ENCODE measurements around the gene AGAP1. TPM values are rescaled to one million over a fixed set of nuclear protein-coding genes. Genes with fewer than 3 reads are reported as not detected.

Gene AGAP1
- total and polyA plus RNA-seq, 2 donors from 2014 or later, result 8.1 to 44.5 TPM

GRCh38 chr2:235740821-235741220 lies 247.0 kb downstream of the AGAP1 start:
- FAIRE-seq (no peak), DNase-seq (no peak)
- peaks cover 0 to 6% (median 4%) of the 10 kb centered on the region in 3 donors for H3K36me3 ChIP-seq (ENCODE audit: control insufficient read depth in 2 of 3, insufficient read depth in 3 of 3, low read length in 3 of 3)
- no peaks in the 10 kb centered on the region for H3K9me3 ChIP-seq (ENCODE audit: control insufficient read depth in 2 of 3, insufficient read depth in 1 of 3, low read length in 3 of 3)
- no peaks in the 10 kb centered on the region for H3K4me1 ChIP-seq (ENCODE audit: control insufficient read depth in 2 of 3, insufficient read depth in 2 of 3, low read depth in 1 of 3, low read length in 3 of 3)
- H3K27me3 ChIP-seq (ENCODE audit: control insufficient read depth, insufficient read depth, low read length), result no peaks in the 10 kb centered on the region
- intact Hi-C loops (cut with DNase I), result loop anchor here (10.0 kb wide), 1 partner anchor 146 kb away; no protein-coding TSS in a partner anchor
- no peak overlapping the region for H3K27ac ChIP-seq (ENCODE audit: low read depth in 2 of 2, low read length in 2 of 2)
- TF ChIP-seq, protein P1, sequence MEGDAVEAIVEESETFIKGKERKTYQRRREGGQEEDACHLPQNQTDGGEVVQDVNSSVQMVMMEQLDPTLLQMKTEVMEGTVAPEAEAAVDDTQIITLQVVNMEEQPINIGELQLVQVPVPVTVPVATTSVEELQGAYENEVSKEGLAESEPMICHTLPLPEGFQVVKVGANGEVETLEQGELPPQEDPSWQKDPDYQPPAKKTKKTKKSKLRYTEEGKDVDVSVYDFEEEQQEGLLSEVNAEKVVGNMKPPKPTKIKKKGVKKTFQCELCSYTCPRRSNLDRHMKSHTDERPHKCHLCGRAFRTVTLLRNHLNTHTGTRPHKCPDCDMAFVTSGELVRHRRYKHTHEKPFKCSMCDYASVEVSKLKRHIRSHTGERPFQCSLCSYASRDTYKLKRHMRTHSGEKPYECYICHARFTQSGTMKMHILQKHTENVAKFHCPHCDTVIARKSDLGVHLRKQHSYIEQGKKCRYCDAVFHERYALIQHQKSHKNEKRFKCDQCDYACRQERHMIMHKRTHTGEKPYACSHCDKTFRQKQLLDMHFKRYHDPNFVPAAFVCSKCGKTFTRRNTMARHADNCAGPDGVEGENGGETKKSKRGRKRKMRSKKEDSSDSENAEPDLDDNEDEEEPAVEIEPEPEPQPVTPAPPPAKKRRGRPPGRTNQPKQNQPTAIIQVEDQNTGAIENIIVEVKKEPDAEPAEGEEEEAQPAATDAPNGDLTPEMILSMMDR (IDR thresholded peaks at IDR 0.05; ENCODE audit: borderline replicate concordance, extremely low read depth, insufficient read depth), result no peak
- H3K9ac ChIP-seq (ENCODE audit: low read length in 3 of 3), result no peak overlapping the region
- no peak overlapping the region for H3K4me3 ChIP-seq (ENCODE audit: low read length in 3 of 3)

DNA sequence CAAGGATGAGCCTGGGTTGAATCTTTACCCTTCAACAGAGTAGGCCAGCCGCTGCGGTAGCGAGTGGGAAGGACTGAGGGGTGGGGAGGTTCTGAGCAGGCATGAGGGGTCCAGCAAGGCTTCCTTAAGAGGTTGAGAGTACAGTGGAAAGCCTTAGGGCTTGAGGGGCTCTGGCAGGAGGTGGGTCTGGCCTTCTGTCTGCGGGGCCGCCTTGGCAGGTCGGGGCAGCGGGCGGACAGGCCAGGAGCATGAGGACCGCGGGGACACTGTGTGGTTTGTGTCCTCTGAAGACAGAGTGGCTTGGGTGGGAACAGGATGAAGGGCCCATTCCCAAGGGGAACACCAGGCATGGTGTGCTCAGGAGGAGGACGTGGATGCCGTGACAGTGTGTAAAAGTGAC lies 250.3 kb downstream of the AGAP1 start:
- no peaks in the 10 kb centered on the region for H3K9me3 ChIP-seq (ENCODE audit: control insufficient read depth in 2 of 3, insufficient read depth in 1 of 3, low read length in 3 of 3)
- H3K4me3 ChIP-seq (ENCODE audit: low read length in 3 of 3), result no peak overlapping the region
- H3K27me3 ChIP-seq (ENCODE audit: control insufficient read depth, insufficient read depth, low read length), result no peaks in the 10 kb centered on the region
- intact Hi-C loops (cut with DNase I), result loop anchor here (10.0 kb wide), 1 partner anchor 149 kb away; no protein-coding TSS in a partner anchor
- peaks cover 0 to 6% (median 4%) of the 10 kb centered on the region in 3 donors for H3K36me3 ChIP-seq (ENCODE audit: control insufficient read depth in 2 of 3, insufficient read depth in 3 of 3, low read length in 3 of 3)
- no peak overlapping the region for H3K27ac ChIP-seq (ENCODE audit: low read depth in 2 of 2, low read length in 2 of 2)
- DNase-seq, result no peak
- no peak for FAIRE-seq
- no peak overlapping the region for H3K9ac ChIP-seq (ENCODE audit: low read length in 3 of 3)
- TF ChIP-seq, protein P1 (IDR thresholded peaks at IDR 0.05; ENCODE audit: borderline replicate concordance, extremely low read depth, insufficient read depth), result no peak
- no peaks in the 10 kb centered on the region for H3K4me1 ChIP-seq (ENCODE audit: control insufficient read depth in 2 of 3, insufficient read depth in 2 of 3, low read depth in 1 of 3, low read length in 3 of 3)

GRCh38 chr2:235745597-235745996 lies 251.8 kb downstream of the AGAP1 start:
- no peak for FAIRE-seq
- Histone ChIP-seq H3K27ac (ENCODE audit: low read depth in 2 of 2, low read length in 2 of 2) (no peak overlapping the region), H3K27me3 (ENCODE audit: control insufficient read depth, insufficient read depth, low read length) (no peaks in the 10 kb centered on the region), H3K4me1 (ENCODE audit: control insufficient read depth in 2 of 3, insufficient read depth in 2 of 3, low read depth in 1 of 3, low read length in 3 of 3) (no peaks in the 10 kb centered on the region), H3K9ac (ENCODE audit: low read length in 3 of 3) (no peak overlapping the region), H3K36me3 (ENCODE audit: control insufficient read depth in 2 of 3, insufficient read depth in 3 of 3, low read length in 3 of 3) (peaks cover 0 to 9% (median 4%) of the 10 kb centered on the region in 3 donors), H3K9me3 (ENCODE audit: control insufficient read depth in 2 of 3, insufficient read depth in 1 of 3, low read length in 3 of 3) (no peaks in the 10 kb centered on the region), H3K4me3 (ENCODE audit: low read length in 3 of 3) (no peak overlapping the region)
- intact Hi-C loops (cut with DNase I), result loop anchor here (10.0 kb wide), 1 partner anchor 151 kb away; no protein-coding TSS in a partner anchor
- no peak for DNase-seq
- TF ChIP-seq, protein P1 (IDR thresholded peaks at IDR 0.05; ENCODE audit: borderline replicate concordance, extremely low read depth, insufficient read depth), result no peak

Measured in kidney (tissue), 14 donors.